OCI-LY3 (cell line): ENCODE results near the gene PAIP2.

ENCODE experiments used
- CTCF ChIP-seq: fragments of 200-600, 300-600 bp; sonication (generic); IDR thresholded peaks from 2 replicates; pipeline ENCODE4 v1.5.1; 2014; ENCODE audit warnings: antibody characterized with exemption, low read length, low read depth
- EZH2phosphoT487 ChIP-seq: fragments of 200-600 bp; shearing (Covaris generic); IDR thresholded peaks from 2 replicates; pipeline ENCODE4 v1.6.1; 2018; ENCODE audit warnings: antibody characterized with exemption, mixed run types, low read depth

DNA sequence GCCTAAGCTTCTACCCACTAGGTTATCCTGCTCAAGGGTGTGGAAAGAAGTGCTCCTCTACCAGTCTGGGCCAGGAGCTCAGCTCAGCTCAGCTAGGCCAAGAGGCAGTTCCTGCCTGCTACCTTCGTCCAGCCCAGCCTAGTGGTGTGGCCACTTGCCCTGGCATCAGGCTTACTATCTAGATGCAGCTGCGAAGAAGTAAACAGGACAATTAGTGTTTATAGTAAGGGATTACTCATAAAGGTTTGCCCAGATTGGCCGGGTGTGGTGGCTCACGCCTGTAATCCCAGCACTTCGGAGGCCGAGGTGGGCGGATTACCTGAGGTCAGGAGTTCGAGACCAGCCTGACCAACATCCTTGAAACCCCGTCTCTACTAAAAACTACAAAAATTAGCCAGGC lies 75.0 kb downstream of the PAIP2 start:
- no peak for TF ChIP-seq EZH2phosphoT487
- no peak for TF ChIP-seq CTCF
